Measurements from ENCODE around the gene HAND1.

HAND1 gene

GRCh38 chr5:154477382-154478223 lies 424 bp downstream of the HAND1 start:
- H3K27me3 ChIP-seq (ENCODE audit: low read length): no peaks in the 10 kb centered on the region
- no peak overlapping the region for H3K9ac ChIP-seq (ENCODE audit: low read length)
- H3K4me3 ChIP-seq (ENCODE audit: insufficient read depth, low read length, poor library complexity, severe bottlenecking): no peak overlapping the region

GRCh38 chr5:154476354-154477205 lies 1.4 kb downstream of the HAND1 start:
- H3K4me3 ChIP-seq (ENCODE audit: insufficient read depth, low read length, poor library complexity, severe bottlenecking): no peak overlapping the region
- H3K9ac ChIP-seq (ENCODE audit: low read length): no peak overlapping the region
- H3K9me3 ChIP-seq (ENCODE audit: insufficient read depth, low read length): no peaks in the 10 kb centered on the region
- no peak overlapping the region for H3K4me2 ChIP-seq (ENCODE audit: low read depth, low read length, poor library complexity, severe bottlenecking)
- H3K27ac ChIP-seq (ENCODE audit: low read depth, low read length): no peak overlapping the region
- no peaks in the 10 kb centered on the region for H3F3A ChIP-seq (ENCODE audit: insufficient read depth)
- no peaks in the 10 kb centered on the region for H3K27me3 ChIP-seq (ENCODE audit: low read length)
- H3K36me3 ChIP-seq (ENCODE audit: low read length): no peaks in the 10 kb centered on the region
- no peak overlapping the region for H2AFZ ChIP-seq (ENCODE audit: low read depth, low read length, severe bottlenecking)
- TF ChIP-seq CTCF (IDR thresholded peaks at IDR 0.05; ENCODE audit: insufficient read depth, low read length, poor library complexity, severe bottlenecking): no peak
- no peak for TF ChIP-seq EZH2phosphoT487 (conservative IDR thresholded peaks at IDR 0.05; ENCODE audit: low read length)
- H3K79me2 ChIP-seq (ENCODE audit: insufficient read depth, low read length): no peaks in the 10 kb centered on the region
- no peaks in the 10 kb centered on the region for H3K9me2 ChIP-seq (replicated peaks; ENCODE audit: insufficient read depth, low read length)
- H4K20me1 ChIP-seq (ENCODE audit: low read depth, low read length): no peaks in the 10 kb centered on the region

More at GRCh38 chr5:154477382-154478223, 424 bp downstream of the HAND1 start:
- Histone ChIP-seq H3K9me3 (ENCODE audit: insufficient read depth, low read length) (no peaks in the 10 kb centered on the region), H3K27ac (ENCODE audit: low read depth, low read length) (no peak overlapping the region), H2AFZ (ENCODE audit: low read depth, low read length, severe bottlenecking) (no peak overlapping the region), H3K36me3 (ENCODE audit: low read length) (no peaks in the 10 kb centered on the region), H3F3A (ENCODE audit: insufficient read depth) (no peaks in the 10 kb centered on the region), H3K79me2 (ENCODE audit: insufficient read depth, low read length) (no peaks in the 10 kb centered on the region), H3K9me2 (replicated peaks; ENCODE audit: insufficient read depth, low read length) (no peaks in the 10 kb centered on the region), H4K20me1 (ENCODE audit: low read depth, low read length) (no peaks in the 10 kb centered on the region), H3K4me2 (ENCODE audit: low read depth, low read length, poor library complexity, severe bottlenecking) (no peak overlapping the region)
- TF ChIP-seq CTCF (IDR thresholded peaks at IDR 0.05; ENCODE audit: insufficient read depth, low read length, poor library complexity, severe bottlenecking): no peak
- no peak for TF ChIP-seq EZH2phosphoT487 (conservative IDR thresholded peaks at IDR 0.05; ENCODE audit: low read length)

- no peak overlapping the region for H3K4me2 ChIP-seq (ENCODE audit: low read depth, low read length, poor library complexity, severe bottlenecking)
- H3K4me3 ChIP-seq (ENCODE audit: insufficient read depth, low read length, poor library complexity, severe bottlenecking): no peak overlapping the region
- H3F3A ChIP-seq (ENCODE audit: insufficient read depth): no peaks in the 10 kb centered on the region
- H3K9ac ChIP-seq (ENCODE audit: low read length): no peak overlapping the region
- H3K9me2 ChIP-seq (replicated peaks; ENCODE audit: insufficient read depth, low read length): no peaks in the 10 kb centered on the region
- no peaks in the 10 kb centered on the region for H3K36me3 ChIP-seq (ENCODE audit: low read length)
- H2AFZ ChIP-seq (ENCODE audit: low read depth, low read length, severe bottlenecking): no peak overlapping the region
- TF ChIP-seq CTCF (IDR thresholded peaks at IDR 0.05; ENCODE audit: insufficient read depth, low read length, poor library complexity, severe bottlenecking): no peak
- no peak for TF ChIP-seq EZH2phosphoT487 (conservative IDR thresholded peaks at IDR 0.05; ENCODE audit: low read length)
- H3K79me2 ChIP-seq (ENCODE audit: insufficient read depth, low read length): no peaks in the 10 kb centered on the region
- no peaks in the 10 kb centered on the region for H3K9me3 ChIP-seq (ENCODE audit: insufficient read depth, low read length)
- no peaks in the 10 kb centered on the region for H4K20me1 ChIP-seq (ENCODE audit: low read depth, low read length)
- no peak overlapping the region for H3K27ac ChIP-seq (ENCODE audit: low read depth, low read length)
- H3K27me3 ChIP-seq (ENCODE audit: low read length): no peaks in the 10 kb centered on the region
Observed at GRCh38 chr5:154475591-154476353, 2.3 kb downstream of the HAND1 start.
